ENCODE measurements around the gene RASA3. TPM values are rescaled to one million over a fixed set of nuclear protein-coding genes. Genes with fewer than 3 reads are reported as not detected.

The RASA3 gene
- total RNA-seq, 2 experiments from 2014 or later = 3.6 to 17.9 TPM

- H3K36me3 ChIP-seq (ENCODE audit: insufficient read depth, low read length) = no peaks in the 10 kb centered on the region
- H3K4me2 ChIP-seq (ENCODE audit: low read length) = no peak overlapping the region
- no peak overlapping the region for H2AFZ ChIP-seq (ENCODE audit: low read length)
- no peaks in the 10 kb centered on the region for H3K9me3 ChIP-seq (ENCODE audit: low read length)
- H3K4me3 ChIP-seq (ENCODE audit: low read depth, low read length, poor library complexity, severe bottlenecking) = no peak overlapping the region
- peaks cover 5% of the 10 kb centered on the region for H3K4me1 ChIP-seq (ENCODE audit: insufficient read depth, low read length, poor library complexity, severe bottlenecking)
- H3K9me2 ChIP-seq (ENCODE audit: insufficient read depth, low read length) = no peaks in the 10 kb centered on the region
- BruUV-seq (replicated peaks) = no TSS peak
- intact Hi-C loops (cut with micrococcal nuclease; ENCODE audit: unreplicated experiment) = no loop called here
- H3K79me2 ChIP-seq (ENCODE audit: insufficient read depth, low read depth, low read length) = no peaks in the 10 kb centered on the region
- no peaks in the 10 kb centered on the region for H4K20me1 ChIP-seq (ENCODE audit: insufficient read depth, low read length)
- TF ChIP-seq CTCF (conservative IDR thresholded peaks at IDR 0.05; ENCODE audit: low read length) = no peak
- no peak for TF ChIP-seq EZH2phosphoT487 (IDR thresholded peaks at IDR 0.05; ENCODE audit: borderline replicate concordance, low read depth, low read length)
- ChIA-PET POLR2A (no interaction called here), CTCF (ENCODE audit: unreplicated experiment) (no interaction called here)
- H3K27ac ChIP-seq (ENCODE audit: low read depth, low read length, poor library complexity, severe bottlenecking) = no peak overlapping the region
- DNase-seq (ENCODE audit: low spot score) = no peak
Observed at GRCh38 chr13:114095486-114095885, 36.9 kb downstream of the RASA3 start.

GRCh38 chr13:114093118-114093517 lies 39.3 kb downstream of the RASA3 start:
- no peak for DNase-seq (ENCODE audit: low spot score)
- H3K27ac ChIP-seq (ENCODE audit: low read depth, low read length, poor library complexity, severe bottlenecking) = no peak overlapping the region
- intact Hi-C loops (cut with micrococcal nuclease; ENCODE audit: unreplicated experiment) = no loop called here
- no peaks in the 10 kb centered on the region for H3K36me3 ChIP-seq (ENCODE audit: insufficient read depth, low read length)
- no TSS peak for BruUV-seq (replicated peaks)
- no peaks in the 10 kb centered on the region for H3K4me1 ChIP-seq (ENCODE audit: insufficient read depth, low read length, poor library complexity, severe bottlenecking)
- no peaks in the 10 kb centered on the region for H3K79me2 ChIP-seq (ENCODE audit: insufficient read depth, low read depth, low read length)
- POLR2A ChIA-PET = interaction anchor here (0.7 kb wide), 1 partner anchor 324 kb away, joined by 3 read pairs; no protein-coding TSS in a partner anchor
- no peak overlapping the region for H3K4me3 ChIP-seq (ENCODE audit: low read depth, low read length, poor library complexity, severe bottlenecking)
- CTCF ChIA-PET (ENCODE audit: unreplicated experiment) = no interaction called here
- no peak overlapping the region for H2AFZ ChIP-seq (ENCODE audit: low read length)
- no peaks in the 10 kb centered on the region for H3K9me3 ChIP-seq (ENCODE audit: low read length)
- no peak for TF ChIP-seq CTCF (conservative IDR thresholded peaks at IDR 0.05; ENCODE audit: low read length)
- no peaks in the 10 kb centered on the region for H4K20me1 ChIP-seq (ENCODE audit: insufficient read depth, low read length)
- no peaks in the 10 kb centered on the region for H3K9me2 ChIP-seq (ENCODE audit: insufficient read depth, low read length)
- no peak overlapping the region for H3K4me2 ChIP-seq (ENCODE audit: low read length)

- Histone ChIP-seq H3K27ac (ENCODE audit: low read depth, low read length, poor library complexity, severe bottlenecking) (no peak overlapping the region), H4K20me1 (ENCODE audit: insufficient read depth, low read length) (no peaks in the 10 kb centered on the region), H3K4me1 (ENCODE audit: insufficient read depth, low read length, poor library complexity, severe bottlenecking) (no peaks in the 10 kb centered on the region), H3K36me3 (ENCODE audit: insufficient read depth, low read length) (no peaks in the 10 kb centered on the region), H3K4me3 (ENCODE audit: low read depth, low read length, poor library complexity, severe bottlenecking) (no peak overlapping the region), H3K9me3 (ENCODE audit: low read length) (no peaks in the 10 kb centered on the region), H3K79me2 (ENCODE audit: insufficient read depth, low read depth, low read length) (no peaks in the 10 kb centered on the region), H2AFZ (ENCODE audit: low read length) (no peak overlapping the region), H3K4me2 (ENCODE audit: low read length) (no peak overlapping the region), H3K9me2 (ENCODE audit: insufficient read depth, low read length) (no peaks in the 10 kb centered on the region)
- DNase-seq (ENCODE audit: low spot score) = no peak
- CTCF ChIA-PET (ENCODE audit: unreplicated experiment) = no interaction called here
- intact Hi-C loops (cut with micrococcal nuclease; ENCODE audit: unreplicated experiment) = no loop called here
- no peak for TF ChIP-seq EZH2phosphoT487 (IDR thresholded peaks at IDR 0.05; ENCODE audit: borderline replicate concordance, low read depth, low read length)
- no peak for TF ChIP-seq CTCF (conservative IDR thresholded peaks at IDR 0.05; ENCODE audit: low read length)
- POLR2A ChIA-PET = no interaction called here
- BruUV-seq (replicated peaks) = no TSS peak
Observed at GRCh38 chr13:114092468-114092867, 40.0 kb downstream of the RASA3 start.
